Measurements from ENCODE around the gene DYNLRB2.

- TF ChIP-seq POLR2AphosphoS5 (IDR thresholded peaks at IDR 0.05) (no peak), CTCF (IDR thresholded peaks at IDR 0.05) (no peak), POLR2A (IDR thresholded peaks at IDR 0.05) (no peak), EP300 (IDR thresholded peaks at IDR 0.05) (no peak)
These were observed 11.5 kb downstream of the DYNLRB2 start for GRCh38 chr16:80552277-80552676.
